HUES48 (cell line): Measurements from ENCODE around the gene KLHL6.

Experiments used
- H3K27ac ChIP-seq: one replicate; pipeline ENCODE4 v1.7.0; 2013; ENCODE audit warnings: low read depth, low read length, inconsistent platforms
- H3K27me3 ChIP-seq: 2 replicates; pipeline ENCODE4 v1.6.1; 2013; ENCODE audit warnings: mild to moderate bottlenecking, low read length; ENCODE audit not compliant: control insufficient read depth, insufficient read depth
- H3K36me3 ChIP-seq: 2 replicates; pipeline ENCODE4 v1.6.1; 2013; ENCODE audit warnings: low read length; ENCODE audit not compliant: control insufficient read depth, insufficient read depth
- H3K4me1 ChIP-seq: 2 replicates; pipeline ENCODE4 v1.6.1; 2013; ENCODE audit warnings: mild to moderate bottlenecking, low read length; ENCODE audit not compliant: control insufficient read depth, insufficient read depth
- H3K4me3 ChIP-seq: 2 replicates; pipeline ENCODE4 v1.5.1; 2013; ENCODE audit warnings: mild to moderate bottlenecking, low read depth, low read length
- H3K9ac ChIP-seq: 2 replicates; pipeline ENCODE4 v1.6.1; 2013; ENCODE audit warnings: mild to moderate bottlenecking, low read depth, low read length, moderate library complexity
- H3K9me3 ChIP-seq: 2 replicates; pipeline ENCODE4 v1.6.1; 2013; ENCODE audit warnings: low read length; ENCODE audit not compliant: control insufficient read depth, insufficient read depth

The KLHL6 gene, protein sequence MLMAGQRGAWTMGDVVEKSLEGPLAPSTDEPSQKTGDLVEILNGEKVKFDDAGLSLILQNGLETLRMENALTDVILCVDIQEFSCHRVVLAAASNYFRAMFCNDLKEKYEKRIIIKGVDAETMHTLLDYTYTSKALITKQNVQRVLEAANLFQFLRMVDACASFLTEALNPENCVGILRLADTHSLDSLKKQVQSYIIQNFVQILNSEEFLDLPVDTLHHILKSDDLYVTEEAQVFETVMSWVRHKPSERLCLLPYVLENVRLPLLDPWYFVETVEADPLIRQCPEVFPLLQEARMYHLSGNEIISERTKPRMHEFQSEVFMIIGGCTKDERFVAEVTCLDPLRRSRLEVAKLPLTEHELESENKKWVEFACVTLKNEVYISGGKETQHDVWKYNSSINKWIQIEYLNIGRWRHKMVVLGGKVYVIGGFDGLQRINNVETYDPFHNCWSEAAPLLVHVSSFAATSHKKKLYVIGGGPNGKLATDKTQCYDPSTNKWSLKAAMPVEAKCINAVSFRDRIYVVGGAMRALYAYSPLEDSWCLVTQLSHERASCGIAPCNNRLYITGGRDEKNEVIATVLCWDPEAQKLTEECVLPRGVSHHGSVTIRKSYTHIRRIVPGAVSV

DNA sequence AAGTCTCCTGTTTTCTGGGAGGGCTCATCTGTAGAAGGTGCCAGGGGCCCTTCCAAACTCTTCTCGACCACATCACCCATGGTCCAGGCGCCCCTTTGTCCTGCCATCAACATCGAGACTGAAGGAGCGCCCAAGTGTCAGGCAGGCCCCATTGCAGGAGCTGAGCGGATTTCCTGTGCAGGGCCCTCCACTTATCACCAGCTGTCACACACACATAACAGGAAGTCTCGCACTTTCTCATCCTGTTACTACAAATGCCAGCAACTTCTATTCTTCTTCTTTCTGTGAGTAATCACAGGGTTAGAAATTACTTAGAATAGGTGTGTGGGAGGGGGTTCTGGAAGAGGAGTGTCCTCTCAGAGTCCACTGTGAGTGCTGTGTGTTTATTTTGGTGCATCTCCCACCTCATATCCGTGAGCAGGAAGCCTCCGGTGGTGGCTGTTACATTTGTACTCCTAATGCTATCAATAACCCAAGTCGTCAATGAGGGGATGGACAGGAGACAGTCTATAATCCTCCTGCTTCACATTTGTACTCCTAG lies at the start of gene KLHL6:
Gene KLHL6 (minus strand): TSS at position 166 of the 541 bp plus-strand sequence. CDS start 53 bp downstream, at position 113.
- Histone ChIP-seq H3K9me3 (no peaks in the 10 kb centered on the region), H3K27me3 (no peaks in the 10 kb centered on the region), H3K4me3 (no peak within 1 kb of the TSS), H3K4me1 (peaks cover 4% of the 10 kb centered on the region; the same call in 1 of the 2 replicates), H3K27ac (no peak within 1 kb of the TSS), H3K36me3 (no peaks in the 10 kb centered on the region), H3K9ac (no peak within 1 kb of the TSS)

DNA sequence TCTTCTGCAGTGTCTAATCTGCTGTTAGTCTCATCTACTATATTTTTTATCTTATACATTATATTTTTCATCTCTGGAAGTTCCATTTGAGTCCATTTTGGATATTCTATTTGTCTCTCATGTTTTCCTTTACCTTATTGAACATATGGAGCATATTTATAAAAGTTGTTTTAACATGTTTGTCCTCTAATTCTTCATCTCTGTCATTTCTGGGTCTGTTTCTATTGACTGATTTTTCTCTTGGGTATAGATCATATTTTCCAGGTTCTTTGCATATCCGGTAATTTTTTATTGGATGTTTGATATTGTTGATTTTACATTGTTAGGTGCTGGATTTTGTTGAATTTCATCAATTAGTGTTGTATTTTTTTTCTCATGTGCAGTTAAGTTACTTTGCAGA lies 42.5 kb upstream of the KLHL6 start:
- Histone ChIP-seq H3K4me3 (no peak overlapping the region), H3K27ac (no peak overlapping the region), H3K9me3 (0 out of 2 replicates have a peak, but pooled peaks cover 3% of the 10 kb centered on the region), H3K27me3 (no peaks in the 10 kb centered on the region), H3K4me1 (no peaks in the 10 kb centered on the region), H3K36me3 (no peaks in the 10 kb centered on the region), H3K9ac (no peak overlapping the region)

DNA sequence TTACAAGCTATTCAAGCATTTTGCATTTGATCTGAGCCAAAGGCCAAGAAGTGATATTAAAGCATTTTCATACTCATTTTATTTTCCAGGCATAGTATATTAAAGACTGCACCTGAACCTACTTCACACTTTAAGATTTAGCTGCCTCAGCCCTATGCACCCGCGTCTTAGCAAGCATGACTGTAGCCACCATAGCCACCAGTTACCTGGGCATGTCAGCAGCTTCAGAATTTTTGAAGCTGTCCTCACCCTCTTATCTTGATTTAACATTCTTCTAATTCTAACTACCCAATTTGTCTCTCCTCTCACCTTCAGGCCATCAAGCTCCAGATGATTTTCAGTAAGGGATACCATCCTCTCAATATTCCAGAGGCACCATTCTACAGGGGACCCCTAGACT lies 39.1 kb upstream of the KLHL6 start:
- H3K4me1 ChIP-seq = peaks cover 16% of the 10 kb centered on the region

DNA sequence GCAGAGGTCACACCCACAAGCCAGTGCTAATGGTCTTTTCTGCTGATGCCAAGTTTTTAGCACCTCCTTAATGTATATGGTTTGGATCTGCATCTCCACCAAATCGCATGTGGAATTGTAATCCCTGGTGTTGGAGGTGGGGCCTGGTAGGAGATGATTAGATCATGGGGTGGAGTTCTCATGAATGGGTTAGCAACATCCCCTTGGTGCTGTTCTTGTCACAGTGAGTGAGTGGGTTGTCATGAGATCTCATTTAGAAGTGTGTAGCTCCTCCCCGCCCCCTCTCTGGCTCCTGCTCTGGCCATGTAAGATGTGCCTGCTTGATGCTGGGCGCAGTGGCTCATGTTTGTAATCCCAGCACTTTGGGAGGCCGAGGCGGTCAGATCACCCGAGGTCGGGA lies 37.3 kb upstream of the KLHL6 start:
- no peak overlapping the region for H3K27ac ChIP-seq
- no peak overlapping the region for H3K9ac ChIP-seq
- H3K27me3 ChIP-seq = no peaks in the 10 kb centered on the region
- H3K4me3 ChIP-seq = no peak overlapping the region
- H3K4me1 ChIP-seq = peaks cover 16% of the 10 kb centered on the region
- H3K36me3 ChIP-seq = no peaks in the 10 kb centered on the region
- H3K9me3 ChIP-seq = no peaks in the 10 kb centered on the region

More for the DNA sequence above, 39.1 kb upstream of the KLHL6 start:
- H3K27ac ChIP-seq = no peak overlapping the region
- no peaks in the 10 kb centered on the region for H3K27me3 ChIP-seq
- H3K36me3 ChIP-seq = no peaks in the 10 kb centered on the region
- no peak overlapping the region for H3K4me3 ChIP-seq
- H3K9me3 ChIP-seq = 0 out of 2 replicates have a peak, but pooled peaks cover 3% of the 10 kb centered on the region
- no peak overlapping the region for H3K9ac ChIP-seq

DNA sequence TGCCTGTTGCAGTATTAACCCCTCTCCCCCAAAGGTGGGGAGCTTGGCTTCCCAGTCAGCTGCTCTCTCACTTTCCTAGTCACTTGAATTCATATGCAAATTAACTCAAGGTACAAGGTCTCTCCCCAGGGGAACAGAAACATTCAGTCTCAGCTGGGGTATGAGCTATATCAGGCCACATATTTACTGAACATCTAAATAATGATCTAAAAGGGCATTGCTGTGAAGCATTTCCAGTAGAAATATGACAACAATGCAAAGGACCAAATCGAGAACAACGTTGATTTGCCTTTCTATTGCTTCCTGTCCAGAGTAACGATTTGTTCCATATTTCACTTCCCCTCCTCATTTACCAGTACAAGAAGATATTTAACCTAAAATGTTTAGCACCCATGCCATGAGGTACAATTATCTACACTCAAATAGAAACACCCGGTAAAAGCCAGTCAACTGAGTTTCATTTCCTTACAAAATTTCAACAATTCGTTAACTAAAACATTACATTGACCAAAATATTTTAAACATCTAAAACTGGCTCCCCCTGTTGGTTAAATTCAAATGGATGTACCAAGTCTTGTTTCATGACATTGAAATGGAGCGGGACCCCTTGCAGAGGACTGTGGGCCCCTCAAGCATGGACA lies 36.5 kb upstream of the KLHL6 start:
- no peak overlapping the region for H3K9ac ChIP-seq
- no peaks in the 10 kb centered on the region for H3K27me3 ChIP-seq
- H3K9me3 ChIP-seq = no peaks in the 10 kb centered on the region
- no peak overlapping the region for H3K27ac ChIP-seq
- peaks cover 16% of the 10 kb centered on the region for H3K4me1 ChIP-seq
- no peak overlapping the region for H3K4me3 ChIP-seq
- H3K36me3 ChIP-seq = no peaks in the 10 kb centered on the region

DNA sequence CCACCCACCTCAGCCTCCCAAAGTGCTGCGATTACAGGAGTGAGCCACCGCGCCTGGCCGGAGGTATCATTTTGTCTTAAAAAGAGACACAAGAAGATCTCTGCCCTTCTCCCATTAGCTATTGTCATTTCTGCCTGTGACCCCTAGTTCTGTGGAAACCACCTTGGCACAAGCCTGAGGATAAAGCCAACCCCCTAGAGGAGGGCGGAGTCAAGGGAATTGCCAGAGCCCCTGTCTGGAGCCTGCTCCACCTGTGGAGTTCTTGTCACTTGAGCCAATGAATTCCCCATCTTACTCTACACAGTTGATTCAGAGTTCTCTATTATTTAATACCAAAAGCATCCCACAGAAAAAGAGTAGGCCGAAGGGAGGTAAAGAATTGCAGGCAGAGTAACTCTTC lies 34.9 kb upstream of the KLHL6 start:
- H3K9ac ChIP-seq = no peak overlapping the region
- H3K27ac ChIP-seq = no peak overlapping the region

DNA sequence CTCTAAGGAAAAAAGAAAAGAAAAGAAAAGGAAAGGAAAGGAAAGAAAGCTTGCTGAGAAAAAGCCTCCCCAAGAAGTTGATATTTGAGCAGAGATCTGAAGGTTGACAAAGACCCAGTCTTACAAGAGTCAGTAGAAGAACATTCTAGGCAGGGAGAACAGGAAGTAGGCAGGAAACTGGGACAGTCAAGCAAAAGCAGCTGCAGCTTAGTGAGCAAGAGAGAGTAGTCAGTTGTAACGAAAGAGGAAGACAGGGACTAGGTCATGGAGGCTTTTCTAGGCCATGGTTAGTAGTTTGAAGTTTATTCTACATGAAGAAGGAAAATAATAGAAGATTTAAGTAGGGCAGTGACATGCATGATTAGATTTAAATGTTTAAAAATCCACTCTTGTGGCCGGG lies 31.8 kb upstream of the KLHL6 start:
- no peak overlapping the region for H3K4me3 ChIP-seq
- H3K9me3 ChIP-seq = no peaks in the 10 kb centered on the region
- peaks cover 22% of the 10 kb centered on the region for H3K4me1 ChIP-seq
- H3K27ac ChIP-seq = no peak overlapping the region
- H3K9ac ChIP-seq = no peak overlapping the region
- no peaks in the 10 kb centered on the region for H3K27me3 ChIP-seq
- H3K36me3 ChIP-seq = no peaks in the 10 kb centered on the region

More for the DNA sequence above, 34.9 kb upstream of the KLHL6 start:
- no peaks in the 10 kb centered on the region for H3K27me3 ChIP-seq
- H3K9me3 ChIP-seq = no peaks in the 10 kb centered on the region
- H3K4me1 ChIP-seq = peaks cover 16% of the 10 kb centered on the region
- H3K4me3 ChIP-seq = no peak overlapping the region
- no peaks in the 10 kb centered on the region for H3K36me3 ChIP-seq

DNA sequence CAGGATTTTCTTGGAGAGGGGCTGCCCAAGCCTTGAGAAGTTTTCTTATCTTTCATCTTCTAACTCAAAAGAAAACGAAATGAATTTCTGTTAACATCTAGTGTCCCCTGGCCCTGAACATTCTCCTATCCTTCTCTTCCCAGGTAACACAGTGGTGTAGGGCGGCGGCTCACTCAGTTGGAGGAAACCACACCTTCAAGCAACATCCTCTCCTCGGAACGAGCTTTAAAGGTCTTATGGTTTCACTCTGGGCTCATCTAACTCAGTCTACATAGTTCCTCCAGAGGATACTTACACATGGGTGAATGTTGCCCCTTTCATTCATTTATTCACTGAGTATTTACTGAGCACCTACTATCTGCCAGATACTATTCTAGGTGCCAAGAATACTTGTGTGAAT lies 31.0 kb upstream of the KLHL6 start:
- Histone ChIP-seq H3K9ac (no peak overlapping the region), H3K4me3 (no peak overlapping the region), H3K4me1 (peaks cover 13% of the 10 kb centered on the region), H3K9me3 (no peaks in the 10 kb centered on the region), H3K27me3 (no peaks in the 10 kb centered on the region), H3K36me3 (no peaks in the 10 kb centered on the region), H3K27ac (no peak overlapping the region)

DNA sequence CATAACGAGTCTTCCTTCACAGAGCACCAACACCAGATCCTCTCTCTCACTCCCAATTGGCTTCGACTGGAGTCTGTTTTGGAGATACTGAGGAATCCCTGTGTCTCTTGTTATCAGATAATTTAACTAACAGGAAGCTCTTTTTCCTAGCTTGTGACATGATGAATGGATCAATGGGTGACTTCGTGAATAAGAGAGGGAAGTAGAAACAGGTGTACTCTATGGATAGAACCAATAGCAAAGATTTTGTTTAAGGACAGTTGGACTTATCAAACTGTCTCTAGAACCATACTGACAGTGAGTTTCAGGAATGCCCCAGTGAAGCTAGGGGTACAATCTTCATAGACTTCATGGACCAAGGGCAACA lies 29.4 kb upstream of the KLHL6 start:
- Histone ChIP-seq H3K27ac (no peak overlapping the region), H3K36me3 (no peaks in the 10 kb centered on the region), H3K9ac (no peak overlapping the region), H3K27me3 (no peaks in the 10 kb centered on the region), H3K4me3 (no peak overlapping the region), H3K4me1 (peaks cover 9% of the 10 kb centered on the region), H3K9me3 (no peaks in the 10 kb centered on the region)

DNA sequence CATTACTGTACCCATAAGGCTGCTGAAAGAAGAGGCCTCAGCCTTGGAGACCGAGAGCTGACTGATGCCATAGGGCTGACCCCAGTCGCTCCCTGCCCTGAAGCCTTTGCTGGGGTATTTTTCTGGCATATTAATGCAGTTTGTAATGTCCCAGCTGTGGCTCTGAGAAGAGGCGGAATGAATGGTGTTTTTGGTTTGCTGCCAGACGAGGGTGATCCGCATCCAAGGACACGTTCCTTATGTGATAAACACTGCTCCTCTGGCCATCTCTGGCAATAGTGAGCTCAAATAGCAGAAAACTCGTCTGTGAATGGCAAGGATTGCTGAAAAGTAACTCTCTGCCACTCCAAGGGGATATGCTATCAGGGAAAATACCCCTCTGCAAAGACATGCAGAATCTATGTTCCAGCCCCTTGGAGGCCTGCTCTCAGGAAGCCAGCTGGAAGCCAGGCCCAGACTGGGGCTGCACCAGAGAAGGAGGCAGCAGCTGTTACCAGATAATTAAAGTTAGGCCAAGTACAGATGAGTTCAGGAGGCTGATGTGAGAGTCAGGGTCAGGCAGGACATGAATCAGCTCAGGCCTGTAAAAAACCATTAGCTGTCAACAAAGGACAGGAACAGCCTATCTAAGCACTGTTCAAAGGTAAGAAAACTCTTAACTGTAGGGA lies 28.9 kb upstream of the KLHL6 start:
- no peak overlapping the region for H3K9ac ChIP-seq
- no peak overlapping the region for H3K4me3 ChIP-seq
- H3K27me3 ChIP-seq = no peaks in the 10 kb centered on the region
- H3K36me3 ChIP-seq = no peaks in the 10 kb centered on the region
- H3K4me1 ChIP-seq = peaks cover 9% of the 10 kb centered on the region
- H3K27ac ChIP-seq = no peak overlapping the region
- H3K9me3 ChIP-seq = no peaks in the 10 kb centered on the region
